H1 (cell line): ENCODE data around the gene COL11A2. TPM values are rescaled to one million over a fixed set of nuclear protein-coding genes. Genes with fewer than 3 reads are reported as not detected.

Experiments used
- CTCF ChIA-PET: fragments of 300-600 bp; sonication (Branson Sonifier 250); formaldehyde crosslinking; loops from one replicate; lab custom pipeline; 2021; ENCODE audit not compliant: partially characterized antibody; lab: Charles Lee
- POLR2A ChIA-PET: fragments of 300-600 bp; sonication (Branson Sonifier 250); formaldehyde crosslinking; loops from one replicate; lab custom pipeline; 2021; ENCODE audit warnings: inconsistent platforms; ENCODE audit not compliant: partially characterized antibody; lab: Charles Lee
- DNase-seq, 2 experiments: peaks; one replicate each; pipeline versions ENCODE4 v3.0.0 to v3.0.0-alpha.2; 2010 to 2022; ENCODE audit warnings: low spot score in 2 of 2, low read depth in 1 of 2, mixed read lengths in 1 of 2
- FAIRE-seq: peaks from 2 replicates; lab custom pipeline; 2011; peaks lifted over from hg19 to GRCh38; lab: Jason Lieb, UNC
- H2AFZ ChIP-seq: 2 replicates; pipeline ENCODE4 v1.8.1; 2012; ENCODE audit warnings: low read length, inconsistent platforms
- H2AK5ac ChIP-seq: 2 replicates; pipeline ENCODE4 v1.6.1; 2013; ENCODE audit warnings: low read depth, low read length
- H2BK120ac ChIP-seq: replicated peaks from 2 replicates; pipeline ENCODE3; 2013; ENCODE audit warnings: low read depth, low read length, inconsistent platforms
- H2BK12ac ChIP-seq: 2 replicates; pipeline ENCODE4 v1.6.1; 2013; ENCODE audit warnings: low read depth, low read length
- H2BK15ac ChIP-seq: 2 replicates; pipeline ENCODE4 v1.6.1; 2013; ENCODE audit warnings: low read length
- H2BK20ac ChIP-seq: 2 replicates; pipeline ENCODE4 v1.6.1; 2013; ENCODE audit warnings: low read length
- H2BK5ac ChIP-seq: 2 replicates; pipeline ENCODE4 v1.6.1; 2013; ENCODE audit warnings: low read depth, low read length
- H3K14ac ChIP-seq: 2 replicates; pipeline ENCODE4 v1.6.1; 2013; ENCODE audit warnings: inconsistent platforms; ENCODE audit not compliant: insufficient read length
- H3K18ac ChIP-seq: 2 replicates; pipeline ENCODE4 v1.6.1; 2013; ENCODE audit warnings: low read length; ENCODE audit errors: extremely low read depth
- H3K23ac ChIP-seq: 2 replicates; pipeline ENCODE4 v1.6.1; 2013; ENCODE audit warnings: inconsistent platforms; ENCODE audit not compliant: insufficient read length
- H3K23me2 ChIP-seq: 2 replicates; pipeline ENCODE4 v1.6.1; 2013; ENCODE audit warnings: low read depth, low read length
- H3K27ac ChIP-seq: 2 replicates; pipeline ENCODE4 v1.6.1; 2011; ENCODE audit warnings: low read depth, low read length, inconsistent platforms
- H3K27me3 ChIP-seq, 4 experiments: replicated peaks in 1 of 4; 1 replicate in 1 of 4; 2 replicates in 3 of 4; pipeline versions ENCODE4 v1.6.1 to v1.8.1; 2011 to 2013; ENCODE audit warnings: low read length in 3 of 4, mild to moderate bottlenecking in 3 of 4, inconsistent platforms in 2 of 4, mixed read lengths in 2 of 4, moderate library complexity in 1 of 4; ENCODE audit not compliant: control insufficient read depth in 3 of 4, insufficient read depth in 3 of 4; ENCODE audit errors: extremely low read depth in 1 of 4
- H3K36me3 ChIP-seq, 4 experiments: 2 replicates each; pipeline versions ENCODE4 v1.6.1 to v1.8.1; 2011 to 2013; ENCODE audit warnings: mild to moderate bottlenecking in 4 of 4, low read length in 3 of 4, moderate library complexity in 2 of 4, control low read depth in 1 of 4, inconsistent platforms in 1 of 4; ENCODE audit not compliant: insufficient read depth in 4 of 4, control insufficient read depth in 2 of 4
- H3K4ac ChIP-seq: replicated peaks from 2 replicates; pipeline ENCODE3; 2013; ENCODE audit warnings: low read length, low read depth, mixed read lengths, inconsistent platforms; ENCODE audit not compliant: insufficient read length
- H3K4me1 ChIP-seq, 4 experiments: replicated peaks in 1 of 4; 1 replicate in 1 of 4; 2 replicates in 3 of 4; pipeline versions ENCODE4 v1.6.1 to v1.8.1; 2011 to 2013; ENCODE audit warnings: low read length in 3 of 4, inconsistent platforms in 2 of 4, mixed read lengths in 1 of 4; ENCODE audit not compliant: insufficient read depth in 4 of 4, control insufficient read depth in 3 of 4
- H3K4me2 ChIP-seq, 2 experiments: 2 replicates each; pipeline versions ENCODE4 v1.6.1 to v1.8.1; 2011 to 2013; ENCODE audit warnings: low read depth in 2 of 2, low read length in 2 of 2, control low read depth in 1 of 2, inconsistent platforms in 1 of 2, mild to moderate bottlenecking in 1 of 2; ENCODE audit not compliant: insufficient read depth in 1 of 2
- H3K4me3 ChIP-seq, 4 experiments: fragments of 200-600, 300-600 bp in 1 of 4; sonication (generic), shearing (Covaris generic), sonication (Bioruptor Twin) in 1 of 4; 2 replicates each; pipeline versions ENCODE4 v1.5.1 to v1.8.1; 2011 to 2016; ENCODE audit warnings: low read length in 4 of 4, low read depth in 3 of 4, control low read depth in 2 of 4, inconsistent platforms in 2 of 4, mild to moderate bottlenecking in 2 of 4, mixed read lengths in 1 of 4, moderate library complexity in 1 of 4; ENCODE audit not compliant: insufficient read depth in 2 of 4; ENCODE audit errors: extremely low read depth in 1 of 4
- H3K56ac ChIP-seq: replicated peaks from 2 replicates; pipeline ENCODE3; 2013; ENCODE audit warnings: low read depth, mild to moderate bottlenecking, mixed read lengths, low read length, inconsistent platforms; ENCODE audit not compliant: insufficient read length
- H3K79me1 ChIP-seq: 2 replicates; pipeline ENCODE4 v1.6.1; 2013; ENCODE audit warnings: low read depth, low read length, control low read depth
- H3K79me2 ChIP-seq, 2 experiments: 2 replicates each; pipeline versions ENCODE4 v1.6.1 to v1.8.1; 2012 to 2013; ENCODE audit warnings: low read length in 2 of 2, mild to moderate bottlenecking in 2 of 2, inconsistent platforms in 1 of 2; ENCODE audit not compliant: insufficient read depth in 2 of 2, control insufficient read depth in 1 of 2
- H3K9ac ChIP-seq, 4 experiments: replicated peaks in 1 of 4; 1 replicate in 1 of 4; 2 replicates in 3 of 4; pipeline versions ENCODE4 v1.6.1 to v1.8.1; 2011 to 2013; ENCODE audit warnings: low read depth in 3 of 4, low read length in 3 of 4, control low read depth in 2 of 4, mild to moderate bottlenecking in 2 of 4, moderate library complexity in 2 of 4, inconsistent platforms in 1 of 4; ENCODE audit errors: extremely low read depth in 1 of 4
- H3K9me3 ChIP-seq, 2 experiments: 2 replicates each; pipeline versions ENCODE4 v1.6.1 to v1.8.1; 2012 to 2013; ENCODE audit warnings: mild to moderate bottlenecking in 2 of 2, moderate library complexity in 2 of 2, control low read depth in 1 of 2, inconsistent platforms in 1 of 2, low read depth in 1 of 2, low read length in 1 of 2, mixed read lengths in 1 of 2; ENCODE audit not compliant: insufficient read depth in 2 of 2
- H4K20me1 ChIP-seq, 2 experiments: replicated peaks in 1 of 2; 2 replicates each; pipeline versions ENCODE3 to v1.8.1; 2011 to 2013; ENCODE audit warnings: inconsistent platforms in 2 of 2, low read length in 2 of 2, mild to moderate bottlenecking in 1 of 2; ENCODE audit not compliant: insufficient read depth in 2 of 2, control insufficient read depth in 1 of 2
- H4K5ac ChIP-seq: 2 replicates; pipeline ENCODE4 v1.6.1; 2013; ENCODE audit warnings: low read length, low read depth, mixed read lengths, inconsistent platforms; ENCODE audit not compliant: insufficient read length
- H4K8ac ChIP-seq: 2 replicates; pipeline ENCODE4 v1.8.0; 2013; ENCODE audit warnings: mild to moderate bottlenecking, moderate library complexity, low read length, inconsistent platforms; ENCODE audit not compliant: insufficient read depth; ENCODE audit errors: extremely low read depth
- H4K91ac ChIP-seq: replicated peaks from 2 replicates; pipeline ENCODE3; 2013; ENCODE audit warnings: low read length, mixed read lengths, inconsistent platforms; ENCODE audit not compliant: insufficient read length
- ATF2 ChIP-seq: IDR thresholded peaks from 2 replicates; pipeline ENCODE4 v1.6.1; 2012; ENCODE audit warnings: low read length, inconsistent platforms
- BACH1 ChIP-seq: IDR thresholded peaks from 2 replicates; pipeline ENCODE4 v1.6.1; 2012; ENCODE audit warnings: low read length, improper control_type of control experiment
- CHD2 ChIP-seq: IDR thresholded peaks from 2 replicates; pipeline ENCODE4 v1.6.1; 2012; ENCODE audit warnings: low read length, improper control_type of control experiment
- HDAC2 ChIP-seq, 2 experiments: fragments of 300-600 bp in 1 of 2; sonication (generic) in 1 of 2; IDR thresholded peaks; 2 replicates each; pipeline ENCODE4 v1.6.1; 2011 to 2012; ENCODE audit warnings: low read depth in 2 of 2, low read length in 2 of 2, mild to moderate bottlenecking in 2 of 2, moderate library complexity in 2 of 2, borderline replicate concordance in 1 of 2, inconsistent platforms in 1 of 2
- MAFK ChIP-seq: IDR thresholded peaks from 2 replicates; pipeline ENCODE4 v1.6.1; 2012; ENCODE audit warnings: low read depth, mild to moderate bottlenecking, improper control_type of control experiment, low read length
- POLR2AphosphoS5 ChIP-seq: IDR thresholded peaks from 2 replicates; pipeline ENCODE4 v1.6.1; 2011; ENCODE audit warnings: low read depth, low read length
- POU5F1 ChIP-seq: IDR thresholded peaks from 2 replicates; pipeline ENCODE4 v1.6.1; 2011; ENCODE audit warnings: low read depth, mild to moderate bottlenecking, low read length, moderate library complexity
- WGBS, 2 experiments: shearing (Covaris generic) in 1 of 2; methylation state at CpG; one replicate each; pipeline versions ENCODE4 v1.1.6 to v1.1.7; 2013 to 2015; ENCODE audit warnings: low lambda C conversion rate in 2 of 2, mixed read lengths in 2 of 2, inconsistent platforms in 1 of 2, low coverage in 1 of 2, missing lambda C conversion rate in 1 of 2; ENCODE audit not compliant: insufficient replicate concordance in 2 of 2, insufficient coverage in 1 of 2, insufficient read length in 1 of 2; ENCODE audit errors: extremely low coverage in 1 of 2, missing lambda C conversion rate in 1 of 2; 5-methylcytosine and 5-hydroxymethylcytosine counted together
- polyA plus RNA-seq, 7 experiments: library from polyadenylated mRNA; depleted of rRNA in 3 of 7; stranded (reverse) in 5 of 7; unstranded in 2 of 7; fragments of >200 nt in 5 of 7; fragments of 200-250 nt in 2 of 7; gene quantifications; 1 replicate in 5 of 7; 2 replicates in 1 of 7; 4 replicates in 1 of 7; pipeline versions ENCODE4 v1.2.1 to v1.2.3, GENCODE V29; 2011 to 2013; ENCODE audit warnings: missing spikeins in 2 of 7, mixed read lengths in 2 of 7
- total RNA-seq: library from RNA; stranded (reverse); fragmentation: NEBNext Ultra II Directional; extraction: Animal tissue kit (Norgen Biotek cat#: 25700); gene quantifications from 2 replicates; pipeline ENCODE4 v1.2.1, GENCODE V29; 2021
- TF ChIP-seq, protein P1 (sequence below), 3 experiments: IDR thresholded peaks; 1 replicate in 2 of 3; 2 replicates in 1 of 3; pipeline versions ENCODE4 v1.5.1 to v1.6.1; 2011; ENCODE audit warnings: low read length in 3 of 3, mild to moderate bottlenecking in 3 of 3, inconsistent platforms in 2 of 3, low read depth in 1 of 3, moderate library complexity in 1 of 3; ENCODE audit not compliant: insufficient read depth in 1 of 3; ENCODE audit errors: control extremely low read depth in 1 of 3

COL11A2 gene
- total and polyA plus RNA-seq, 2 of the 8 experiments (the other 6 are each of a cell fraction or from before 2014, with no cell fraction given) = 2.8 to 3.8 TPM

DNA sequence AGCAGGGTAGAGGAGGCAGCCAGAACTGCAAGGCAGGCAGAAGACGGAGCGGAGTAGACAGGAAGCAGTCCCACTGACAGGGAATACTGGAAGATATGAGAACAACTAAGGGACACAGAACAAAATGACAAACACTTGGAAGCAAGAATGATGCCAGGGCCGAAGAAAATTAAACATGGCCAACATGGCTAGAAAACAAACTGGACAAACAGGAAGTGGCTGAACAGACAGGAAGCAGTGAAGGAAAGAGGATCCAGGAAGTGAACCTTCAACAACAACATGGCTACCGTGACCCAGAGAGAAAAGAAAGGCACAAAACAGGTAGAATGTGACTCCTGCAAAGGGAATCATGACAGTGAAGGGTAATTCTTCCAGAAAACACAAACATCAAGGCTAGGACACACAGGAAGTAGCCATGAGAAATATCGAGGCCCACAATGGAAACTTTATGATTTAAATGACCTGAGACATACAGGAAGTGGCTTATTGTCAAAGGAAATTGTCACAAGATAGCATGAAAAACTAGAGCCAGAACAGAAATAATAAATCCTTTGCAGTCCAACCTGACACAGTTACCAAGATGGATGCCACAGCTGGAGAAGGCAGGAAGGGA, 9.1 kb downstream of the COL11A2 start:
- Histone ChIP-seq H3K56ac (no peak overlapping the region), H2BK12ac (0 out of 2 replicates have a peak overlapping the region, but pooled peaks have one; percentile 27), H4K91ac (no peak overlapping the region), H4K5ac (no peak overlapping the region), H2AFZ (0 out of 2 replicates have a peak overlapping the region, but pooled peaks have one; percentile 42), H2BK120ac (no peak overlapping the region), H3K14ac (no peak overlapping the region), H2AK5ac (no peak overlapping the region), H3K36me3 (no peaks in the 10 kb centered on the region), H2BK20ac (no peak overlapping the region), H3K4ac (no peak overlapping the region), H3K9me3 (no peaks in the 10 kb centered on the region), H2BK15ac (0 out of 2 replicates have a peak overlapping the region, but pooled peaks have one; percentile 63), H3K79me1 (no peaks in the 10 kb centered on the region), H3K4me3 (no peak overlapping the region), H3K27ac (no peak overlapping the region), H4K20me1 (no peaks in the 10 kb centered on the region), H3K23ac (no peak overlapping the region), H3K4me1 (peaks cover 0 to 5% (median 2%) of the 10 kb centered on the region in 4 experiments; a peak in 2 of 7 replicates), H3K9ac (no peak overlapping the region), H3K79me2 (no peaks in the 10 kb centered on the region; a peak in 1 of 4 replicates), H3K23me2 (no peaks in the 10 kb centered on the region; the same call in 1 of the 2 replicates), H3K27me3 (no peaks in the 10 kb centered on the region; a peak in 1 of 7 replicates), H3K4me2 (no peak overlapping the region), H4K8ac (no peak overlapping the region; the same call in 1 of the 2 replicates), H2BK5ac (no peak overlapping the region; the same call in 1 of the 2 replicates), H3K18ac (no peak overlapping the region)
- ChIA-PET POLR2A (interaction anchor here (0.7 to 1.4 kb wide), 5 partner anchors 29 to 211 kb away, joined by 3 to 5 read pairs (median 3); partner anchors contain the start of gene B3GALT4), CTCF (interaction anchor here (0.7 to 1.7 kb wide), 5 partner anchors 10 to 134 kb away, joined by 3 to 9 read pairs (median 4); no protein-coding TSS in a partner anchor)
- DNase-seq (no peak), FAIRE-seq (no peak)
- 90% methylated on average over 5 of the region's 5 CpGs; no CpG with 5 or more reads in 1 of the 2 experiments for WGBS, 2 experiments
- TF ChIP-seq CHD2 (no peak), HDAC2 (IDR thresholded peaks at IDR 0.05; ENCODE audit: borderline replicate concordance in 1 of 2, low read depth in 2 of 2, low read length in 2 of 2) (no peak), POU5F1 (no peak), BACH1 (no peak), POLR2AphosphoS5 (no peak), ATF2 (no peak), MAFK (no peak)
- TF ChIP-seq, protein P1, sequence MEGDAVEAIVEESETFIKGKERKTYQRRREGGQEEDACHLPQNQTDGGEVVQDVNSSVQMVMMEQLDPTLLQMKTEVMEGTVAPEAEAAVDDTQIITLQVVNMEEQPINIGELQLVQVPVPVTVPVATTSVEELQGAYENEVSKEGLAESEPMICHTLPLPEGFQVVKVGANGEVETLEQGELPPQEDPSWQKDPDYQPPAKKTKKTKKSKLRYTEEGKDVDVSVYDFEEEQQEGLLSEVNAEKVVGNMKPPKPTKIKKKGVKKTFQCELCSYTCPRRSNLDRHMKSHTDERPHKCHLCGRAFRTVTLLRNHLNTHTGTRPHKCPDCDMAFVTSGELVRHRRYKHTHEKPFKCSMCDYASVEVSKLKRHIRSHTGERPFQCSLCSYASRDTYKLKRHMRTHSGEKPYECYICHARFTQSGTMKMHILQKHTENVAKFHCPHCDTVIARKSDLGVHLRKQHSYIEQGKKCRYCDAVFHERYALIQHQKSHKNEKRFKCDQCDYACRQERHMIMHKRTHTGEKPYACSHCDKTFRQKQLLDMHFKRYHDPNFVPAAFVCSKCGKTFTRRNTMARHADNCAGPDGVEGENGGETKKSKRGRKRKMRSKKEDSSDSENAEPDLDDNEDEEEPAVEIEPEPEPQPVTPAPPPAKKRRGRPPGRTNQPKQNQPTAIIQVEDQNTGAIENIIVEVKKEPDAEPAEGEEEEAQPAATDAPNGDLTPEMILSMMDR (IDR thresholded peaks at IDR 0.05; ENCODE audit: control extremely low read depth in 1 of 3, insufficient read depth in 1 of 3, low read depth in 1 of 3, low read length in 3 of 3) = no peak
